ENCODE results near the gene SLAIN2.
"Not testable (repeated sequence)": the region's sequence is repeated elsewhere in the genome, so short reads cannot be mapped to it uniquely, and the experiment has no call there.

Gene SLAIN2

GRCh38 chr4:48340965-48341775, at the start of gene SLAIN2:
Gene SLAIN2 (plus strand): TSS chr4:48341529. CDS start chr4:48341740, 211 bp downstream.
- TF ChIP-seq, protein P1, sequence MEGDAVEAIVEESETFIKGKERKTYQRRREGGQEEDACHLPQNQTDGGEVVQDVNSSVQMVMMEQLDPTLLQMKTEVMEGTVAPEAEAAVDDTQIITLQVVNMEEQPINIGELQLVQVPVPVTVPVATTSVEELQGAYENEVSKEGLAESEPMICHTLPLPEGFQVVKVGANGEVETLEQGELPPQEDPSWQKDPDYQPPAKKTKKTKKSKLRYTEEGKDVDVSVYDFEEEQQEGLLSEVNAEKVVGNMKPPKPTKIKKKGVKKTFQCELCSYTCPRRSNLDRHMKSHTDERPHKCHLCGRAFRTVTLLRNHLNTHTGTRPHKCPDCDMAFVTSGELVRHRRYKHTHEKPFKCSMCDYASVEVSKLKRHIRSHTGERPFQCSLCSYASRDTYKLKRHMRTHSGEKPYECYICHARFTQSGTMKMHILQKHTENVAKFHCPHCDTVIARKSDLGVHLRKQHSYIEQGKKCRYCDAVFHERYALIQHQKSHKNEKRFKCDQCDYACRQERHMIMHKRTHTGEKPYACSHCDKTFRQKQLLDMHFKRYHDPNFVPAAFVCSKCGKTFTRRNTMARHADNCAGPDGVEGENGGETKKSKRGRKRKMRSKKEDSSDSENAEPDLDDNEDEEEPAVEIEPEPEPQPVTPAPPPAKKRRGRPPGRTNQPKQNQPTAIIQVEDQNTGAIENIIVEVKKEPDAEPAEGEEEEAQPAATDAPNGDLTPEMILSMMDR (IDR thresholded peaks at IDR 0.05; ENCODE audit: insufficient read depth, missing control alignments) = no peak
- FAIRE-seq = no peak
- DNase-seq (ENCODE audit: insufficient read length, low spot score) = peak; percentile 73

GRCh38 chr4:48292218-48292790, 49.0 kb upstream of the SLAIN2 start:
- DNase-seq (ENCODE audit: insufficient read length, low spot score) = not testable (repeated sequence)

GRCh38 chr4:48295116-48295515, 46.2 kb upstream of the SLAIN2 start:
- no peak for FAIRE-seq
- TF ChIP-seq, protein P1 (IDR thresholded peaks at IDR 0.05; ENCODE audit: insufficient read depth, missing control alignments) = no peak
- no peak for DNase-seq (ENCODE audit: insufficient read length, low spot score)

More at GRCh38 chr4:48292218-48292790, 49.0 kb upstream of the SLAIN2 start:
- FAIRE-seq = not testable (repeated sequence)

GRCh38 chr4:48296365-48296764, 45.0 kb upstream of the SLAIN2 start:
- FAIRE-seq = no peak
- DNase-seq (ENCODE audit: insufficient read length, low spot score) = no peak
- TF ChIP-seq, protein P1 (IDR thresholded peaks at IDR 0.05; ENCODE audit: insufficient read depth, missing control alignments) = no peak

DNA sequence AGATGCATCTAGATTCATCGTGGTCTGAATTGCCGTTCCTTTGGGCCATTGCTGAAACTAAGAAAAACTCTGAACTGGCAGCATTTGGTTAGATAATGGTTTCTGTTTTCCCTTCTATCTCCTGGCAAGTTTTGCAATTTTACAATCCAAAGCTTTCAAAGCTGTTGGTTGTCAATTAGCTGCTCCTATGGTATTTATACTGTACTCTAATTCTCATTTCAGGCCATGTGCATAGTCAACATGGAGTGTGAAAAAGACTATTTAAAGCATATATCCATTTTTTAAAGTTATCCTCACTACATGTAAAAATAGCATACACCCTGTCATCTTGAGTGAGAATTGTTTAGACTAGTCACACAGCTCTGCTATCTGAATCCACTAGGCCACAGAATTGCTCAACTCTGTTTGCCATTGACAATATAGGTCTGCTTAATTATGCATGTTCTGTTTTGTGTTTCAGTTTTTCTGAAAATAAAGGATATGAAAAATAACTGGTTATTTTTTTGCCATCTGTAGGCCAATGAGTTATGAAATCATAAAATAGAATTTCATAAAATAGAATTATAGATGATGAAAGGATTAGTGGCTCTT, 44.0 kb upstream of the SLAIN2 start:
- TF ChIP-seq, protein P1 (IDR thresholded peaks at IDR 0.05; ENCODE audit: insufficient read depth, missing control alignments) = no peak
- DNase-seq (ENCODE audit: insufficient read length, low spot score) = no peak
- FAIRE-seq = no peak

- TF ChIP-seq, protein P1 (IDR thresholded peaks at IDR 0.05; ENCODE audit: insufficient read depth, missing control alignments) = no peak
- DNase-seq (ENCODE audit: insufficient read length, low spot score) (no peak), FAIRE-seq (no peak)
Observed at GRCh38 chr4:48299560-48299959, 41.8 kb upstream of the SLAIN2 start.

DNA sequence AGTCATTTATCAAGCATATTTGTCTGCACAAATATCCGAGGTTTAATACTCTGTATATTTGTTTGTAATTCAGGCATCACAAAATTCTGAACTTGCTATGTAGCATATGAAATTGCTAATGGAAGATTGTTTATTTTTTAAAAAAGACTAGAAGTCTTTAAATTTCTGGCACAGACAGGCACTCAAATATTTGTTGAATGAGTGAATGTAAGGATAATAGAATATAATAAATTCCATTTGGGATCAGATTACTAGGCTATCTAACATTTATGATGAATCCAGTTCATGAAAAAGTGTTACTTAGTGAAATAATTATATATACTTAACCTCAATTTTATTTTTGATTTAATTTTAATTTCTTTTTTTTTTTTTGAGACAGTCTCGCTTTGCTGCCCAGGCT, 41.3 kb upstream of the SLAIN2 start:
- no peak for FAIRE-seq
- no peak for DNase-seq (ENCODE audit: insufficient read length, low spot score)
- TF ChIP-seq, protein P1 (IDR thresholded peaks at IDR 0.05; ENCODE audit: insufficient read depth, missing control alignments) = no peak
